GM12878 (cell line): ENCODE results near the gene KIF24. TPM values are rescaled to one million over a fixed set of nuclear protein-coding genes. Genes with fewer than 3 reads are reported as not detected.

Source experiments
- BACH1 ChIP-seq: fragments of 450-650 bp; IDR thresholded peaks from 2 replicates; pipeline ENCODE4 v1.6.1; 2017; ENCODE audit warnings: mild to moderate bottlenecking, borderline replicate concordance
- CHD1 ChIP-seq: IDR thresholded peaks from 2 replicates; pipeline ENCODE4 v1.6.1; 2012; ENCODE audit warnings: low read depth, low read length, improper control_type of control experiment
- CREB1 ChIP-seq: IDR thresholded peaks from 2 replicates; pipeline ENCODE4 v1.6.1; 2012; ENCODE audit warnings: low read depth, mild to moderate bottlenecking, inconsistent platforms
- CREM ChIP-seq: IDR thresholded peaks from 2 replicates; pipeline ENCODE4 v1.6.1; 2014; ENCODE audit warnings: antibody characterized with exemption, low read depth
- HDGF ChIP-seq: fragments of 450-650 bp; IDR thresholded peaks from 2 replicates; pipeline ENCODE4 v1.6.1; 2016; ENCODE audit warnings: antibody characterized with exemption
- IRF5 ChIP-seq: fragments of 450-650 bp; IDR thresholded peaks from 2 replicates; pipeline ENCODE4 v1.6.1; 2017; ENCODE audit warnings: borderline replicate concordance
- JUND ChIP-seq: IDR thresholded peaks from 2 replicates; pipeline ENCODE4 v1.6.1; 2012; ENCODE audit warnings: low read depth, mild to moderate bottlenecking, low read length, improper control_type of control experiment, moderate library complexity
- KDM1A ChIP-seq: fragments of 200-600 bp; sonication (generic); IDR thresholded peaks from 2 replicates; pipeline ENCODE4 v1.6.1; 2016; ENCODE audit warnings: borderline replicate concordance
- NFIC ChIP-seq: IDR thresholded peaks from 2 replicates; pipeline ENCODE4 v1.6.1; 2012; ENCODE audit warnings: low read depth, mild to moderate bottlenecking, inconsistent platforms, low read length, moderate library complexity
- RELB ChIP-seq: fragments of 450-650 bp; IDR thresholded peaks from 2 replicates; pipeline ENCODE4 v1.6.1; 2017; ENCODE audit warnings: low read depth, mild to moderate bottlenecking, moderate library complexity
- RUNX3 ChIP-seq: IDR thresholded peaks from 2 replicates; pipeline ENCODE4 v1.6.1; 2012; ENCODE audit warnings: low read length, inconsistent platforms
- SP1 ChIP-seq: IDR thresholded peaks from one replicate; pipeline ENCODE4 v1.6.1; 2011; ENCODE audit warnings: low read depth, low read length
- TCF3 ChIP-seq: IDR thresholded peaks from 2 replicates; pipeline ENCODE4 v1.6.1; 2012; ENCODE audit warnings: low read depth, mild to moderate bottlenecking, low read length, borderline replicate concordance; ENCODE audit not compliant: insufficient read depth
- ZNF274 ChIP-seq: IDR thresholded peaks from one replicate; pipeline ENCODE4 v1.8.0; 2011; ENCODE audit not compliant: insufficient read length, insufficient read depth
- polyA plus RNA-seq, 11 experiments: library from polyadenylated mRNA; depleted of rRNA in 4 of 11; unstranded in 6 of 11; stranded (reverse) in 5 of 11; fragments of >200 nt; fragmentation: Nextera tagmentation in 4 of 11; fragmentation: Illumina TruSeq in 1 of 11; extraction: Ambion mirVana in 4 of 11; extraction: Trizol in 1 of 11; gene quantifications; 1 replicate in 1 of 11; 2 replicates in 10 of 11; pipeline versions ENCODE4 v1.2.1 to v1.2.3, GENCODE V29; 2011 to 2016; ENCODE audit warnings: inconsistent platforms in 2 of 11, missing spikeins in 2 of 11, low read depth in 1 of 11
- total RNA-seq, 4 experiments: library from RNA; depleted of rRNA in 3 of 4; stranded (reverse); fragments of >200 nt in 3 of 4; fragmentation: Illumina TruSeq in 1 of 4; extraction: Trizol in 1 of 4; gene quantifications; 2 replicates each; pipeline versions ENCODE4 v1.2.1 to v1.2.3, GENCODE V29; 2013 to 2021

KIF24 gene
- total and polyA plus RNA-seq, 10 of the 15 experiments (the other 5 are each of a cell fraction or from before 2014, with no cell fraction given) = 0.58 to 6.7 (median 5.3) TPM

GRCh38 chr9:34376596-34377403 lies 47.7 kb upstream of the KIF24 start, which contains the start of gene MYORG (continued):
- no peak for TF ChIP-seq BACH1
- TF ChIP-seq RELB = peak; percentile 30; the same call in 1 of the 2 replicates
- peak; percentile 63 for TF ChIP-seq CREB1
- TF ChIP-seq HDGF = peak; percentile 93
- TF ChIP-seq CREM = peak; percentile 51; the same call in 1 of the 2 replicates
- no peak for TF ChIP-seq JUND
- peak; percentile 42 for TF ChIP-seq SP1
- TF ChIP-seq TCF3 = peak; percentile 49; the same call in 1 of the 2 replicates
- TF ChIP-seq CHD1 = 0 out of 2 replicates have a peak, but pooled peaks have one; percentile 38
- TF ChIP-seq IRF5 = no peak
- no peak for TF ChIP-seq KDM1A
- no peak for TF ChIP-seq NFIC
- TF ChIP-seq ZNF274 = no peak
- TF ChIP-seq RUNX3 = peak; percentile 77
- TF ChIP-seq, all 136 proteins: peak for 23
